ENCODE measurements around the gene WWC1. TPM values are rescaled to one million over a fixed set of nuclear protein-coding genes. Genes with fewer than 3 reads are reported as not detected.

The WWC1 gene
- total RNA-seq, 1 donor from 2014 or later, result 87.2 TPM

DNA sequence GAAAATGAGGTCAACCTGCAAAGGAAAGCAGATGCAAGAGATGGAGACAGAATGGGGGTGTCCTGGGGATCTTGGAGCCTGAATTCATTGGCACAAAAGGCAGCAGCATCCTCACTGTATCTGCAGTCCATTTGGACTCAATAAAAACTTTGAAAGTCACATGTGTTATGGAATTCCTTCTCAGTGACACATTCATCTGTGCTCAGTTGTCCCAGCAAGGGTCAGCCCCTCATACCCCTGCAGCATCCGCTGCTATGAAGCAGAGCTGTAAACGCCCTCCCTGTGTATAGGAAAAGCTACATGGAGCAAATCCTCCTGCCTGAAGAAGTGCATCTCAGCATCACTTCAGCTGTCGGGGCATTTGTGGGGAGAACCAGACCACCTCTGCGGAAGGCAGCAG is 180.3 kb downstream of the WWC1 start:
- H3K4me3 ChIP-seq (ENCODE audit: low read depth, low read length), result no peak overlapping the region
- DNase-seq (ENCODE audit: low read depth), result no peak
- TF ChIP-seq, protein P1, sequence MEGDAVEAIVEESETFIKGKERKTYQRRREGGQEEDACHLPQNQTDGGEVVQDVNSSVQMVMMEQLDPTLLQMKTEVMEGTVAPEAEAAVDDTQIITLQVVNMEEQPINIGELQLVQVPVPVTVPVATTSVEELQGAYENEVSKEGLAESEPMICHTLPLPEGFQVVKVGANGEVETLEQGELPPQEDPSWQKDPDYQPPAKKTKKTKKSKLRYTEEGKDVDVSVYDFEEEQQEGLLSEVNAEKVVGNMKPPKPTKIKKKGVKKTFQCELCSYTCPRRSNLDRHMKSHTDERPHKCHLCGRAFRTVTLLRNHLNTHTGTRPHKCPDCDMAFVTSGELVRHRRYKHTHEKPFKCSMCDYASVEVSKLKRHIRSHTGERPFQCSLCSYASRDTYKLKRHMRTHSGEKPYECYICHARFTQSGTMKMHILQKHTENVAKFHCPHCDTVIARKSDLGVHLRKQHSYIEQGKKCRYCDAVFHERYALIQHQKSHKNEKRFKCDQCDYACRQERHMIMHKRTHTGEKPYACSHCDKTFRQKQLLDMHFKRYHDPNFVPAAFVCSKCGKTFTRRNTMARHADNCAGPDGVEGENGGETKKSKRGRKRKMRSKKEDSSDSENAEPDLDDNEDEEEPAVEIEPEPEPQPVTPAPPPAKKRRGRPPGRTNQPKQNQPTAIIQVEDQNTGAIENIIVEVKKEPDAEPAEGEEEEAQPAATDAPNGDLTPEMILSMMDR (conservative IDR thresholded peaks at IDR 0.05; ENCODE audit: low read depth, low read length), result no peak

DNA sequence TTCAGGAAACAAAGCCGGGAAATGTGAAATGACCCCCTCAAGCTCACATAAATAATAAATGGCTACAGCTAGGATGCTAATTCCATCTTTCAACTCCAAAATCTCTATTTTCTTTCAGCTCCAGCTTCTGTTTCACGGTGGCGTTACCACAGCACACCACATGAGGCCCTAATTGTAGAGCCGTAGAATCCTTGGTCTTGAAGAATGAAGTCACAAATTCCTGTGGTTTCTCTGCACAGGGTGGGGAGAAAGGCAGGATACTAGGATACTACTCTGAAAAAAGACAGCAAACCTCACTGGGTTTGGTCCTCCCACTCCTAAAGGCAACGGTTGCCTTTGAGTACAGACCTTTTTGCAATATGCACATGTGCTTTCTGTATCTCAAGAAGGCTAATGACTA is 180.9 kb downstream of the WWC1 start:
- TF ChIP-seq, protein P1 (conservative IDR thresholded peaks at IDR 0.05; ENCODE audit: low read depth, low read length), result peak; percentile 22
- peak; percentile 26 for DNase-seq (ENCODE audit: low read depth)

DNA sequence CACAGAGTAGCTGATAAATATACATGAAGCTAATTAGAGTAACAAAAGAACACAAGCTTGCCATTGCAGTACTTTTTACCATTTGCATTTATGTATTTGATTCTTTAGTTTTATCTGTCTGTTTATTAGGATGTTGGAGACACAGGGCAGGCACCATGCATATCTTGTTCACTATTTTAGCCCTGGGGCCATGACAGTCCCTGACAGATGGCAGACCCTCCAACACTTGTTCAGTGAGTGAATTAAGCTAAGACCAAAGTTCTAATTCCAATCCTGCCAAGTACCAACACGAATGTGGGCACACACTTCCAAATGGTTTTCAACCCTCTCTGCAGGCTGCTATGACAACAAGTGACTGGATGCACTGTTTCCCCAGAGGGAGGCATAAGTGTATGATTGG is 182.9 kb downstream of the WWC1 start:
- TF ChIP-seq, protein P1 (conservative IDR thresholded peaks at IDR 0.05; ENCODE audit: low read depth, low read length), result no peak
- DNase-seq (ENCODE audit: low read depth), result no peak

More for the DNA sequence above, 180.9 kb downstream of the WWC1 start:
- H3K4me3 ChIP-seq (ENCODE audit: low read depth, low read length), result no peak overlapping the region

DNA sequence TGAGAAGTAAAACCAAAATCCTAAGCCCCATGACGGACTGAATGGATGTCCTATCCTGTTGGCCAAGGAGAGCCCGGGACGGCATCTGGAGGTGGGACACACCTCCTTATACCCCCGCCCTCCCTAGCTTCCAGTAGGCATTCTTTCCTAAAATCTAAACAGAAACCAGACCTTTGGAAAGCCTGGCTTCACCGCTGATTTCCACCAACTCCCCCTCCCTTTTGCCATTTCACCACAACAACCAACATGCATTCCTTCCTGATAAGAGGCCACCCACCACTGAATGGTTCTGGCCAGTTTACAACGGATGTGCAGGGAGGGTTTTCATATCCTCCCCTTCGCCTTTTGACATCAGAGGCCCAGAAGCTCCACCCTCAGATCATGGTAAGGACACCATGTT is 185.6 kb downstream of the WWC1 start:
- no peak overlapping the region for H3K4me3 ChIP-seq (ENCODE audit: low read depth, low read length)
- DNase-seq (ENCODE audit: low read depth), result no peak
- TF ChIP-seq, protein P1 (conservative IDR thresholded peaks at IDR 0.05; ENCODE audit: low read depth, low read length), result no peak

More for the DNA sequence above, 182.9 kb downstream of the WWC1 start:
- H3K4me3 ChIP-seq (ENCODE audit: low read depth, low read length), result no peak overlapping the region

DNA sequence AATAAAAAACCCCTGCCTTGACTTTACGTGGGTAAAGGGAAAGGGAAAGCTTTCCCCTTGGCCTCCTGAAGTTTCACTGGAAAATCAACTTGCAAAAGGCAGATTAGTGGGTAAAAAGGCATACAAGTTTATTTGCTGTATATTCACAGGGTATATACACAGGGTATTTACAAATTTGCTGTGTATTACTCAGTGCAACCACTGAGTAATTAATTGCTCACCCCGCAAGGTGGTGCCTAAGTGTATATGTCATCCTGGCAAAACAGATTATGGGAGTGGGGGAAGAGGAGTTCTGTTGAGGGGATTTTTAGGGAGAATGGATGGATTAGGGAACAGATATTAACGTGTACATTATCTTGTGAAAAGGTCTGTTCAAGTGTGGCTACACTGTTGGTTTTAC is 187.7 kb downstream of the WWC1 start:
- no peak overlapping the region for H3K4me3 ChIP-seq (ENCODE audit: low read depth, low read length)
- DNase-seq (ENCODE audit: low read depth), result no peak
- TF ChIP-seq, protein P1 (conservative IDR thresholded peaks at IDR 0.05; ENCODE audit: low read depth, low read length), result no peak

DNA sequence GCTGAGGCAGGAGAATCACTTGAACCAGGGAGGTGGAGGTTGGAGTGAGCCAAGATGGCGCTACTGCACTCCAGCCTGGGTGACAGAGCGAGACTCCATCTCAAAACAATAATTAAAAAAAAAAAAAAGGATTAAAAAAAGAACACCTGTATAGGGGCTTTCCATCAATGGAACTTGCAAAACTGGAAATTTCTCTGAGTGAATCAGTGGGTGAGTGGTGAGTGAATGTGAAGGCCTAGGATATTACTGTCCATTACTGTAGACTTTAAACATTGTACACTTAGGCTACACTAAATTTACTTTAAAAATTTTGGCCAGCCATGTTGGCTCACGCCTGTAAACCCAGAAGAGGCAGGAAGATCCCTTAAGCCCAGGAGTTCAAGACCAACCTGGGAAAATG is 189.2 kb downstream of the WWC1 start:
- TF ChIP-seq, protein P1 (conservative IDR thresholded peaks at IDR 0.05; ENCODE audit: low read depth, low read length), result no peak
- DNase-seq (ENCODE audit: low read depth), result no peak

DNA sequence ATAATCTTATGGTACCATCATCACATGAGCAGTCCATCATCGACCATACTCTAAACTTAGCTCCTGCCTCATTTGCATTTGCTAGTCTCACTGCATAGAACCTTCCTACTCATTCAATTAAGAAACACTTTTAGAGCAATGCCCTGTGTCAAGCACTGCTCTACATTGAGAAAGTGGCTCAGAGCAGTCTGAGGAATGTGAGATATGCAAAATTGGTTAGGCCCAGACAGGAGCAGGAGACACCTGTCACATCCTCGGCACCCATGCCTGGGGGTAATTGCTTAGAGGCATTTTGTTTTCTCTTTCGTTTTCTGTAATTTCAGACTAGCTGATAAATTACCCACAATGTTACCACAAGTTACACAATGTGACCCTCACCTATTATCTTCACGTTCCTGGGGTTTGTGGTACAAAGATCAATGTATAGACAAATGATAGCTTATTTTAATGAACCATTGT is 189.9 kb downstream of the WWC1 start:
- no peak overlapping the region for H3K4me3 ChIP-seq (ENCODE audit: low read depth, low read length)
- TF ChIP-seq, protein P1 (conservative IDR thresholded peaks at IDR 0.05; ENCODE audit: low read depth, low read length), result no peak
- DNase-seq (ENCODE audit: low read depth), result no peak

More for the DNA sequence above, 189.2 kb downstream of the WWC1 start:
- H3K4me3 ChIP-seq (ENCODE audit: low read depth, low read length), result no peak overlapping the region
